GM12878 (cell line): ENCODE data around the gene SLC1A6. TPM values are rescaled to one million over a fixed set of nuclear protein-coding genes. Genes with fewer than 3 reads are reported as not detected.

Source experiments
- ATAC-seq: fragments of 200-7000 bp; cut with Tn5 transposase; 3 replicates; pipeline ENCODE4 v1.9.1; 2020; ENCODE audit warnings: mild to moderate bottlenecking, moderate library complexity
- BruUV-seq: library from RNA; stranded (reverse); fragments of 400-500 nt; replicated peaks from 2 replicates; lab custom pipeline; 2021; lab: Mats Ljungman, UMichigan
- CTCF ChIA-PET: fragments of 300-600 bp; sonication (Branson Sonifier 250); formaldehyde crosslinking; extraction: SDS; loops from one replicate; lab custom pipeline; 2021; ENCODE audit warnings: inconsistent platforms; lab: Yijun Ruan, JAX
- POLR2A ChIA-PET: fragments of 350-600 bp; formaldehyde crosslinking; extraction: SDS; loops from one replicate; lab custom pipeline; 2021; ENCODE audit warnings: inconsistent platforms; lab: Charles Lee
- RAD21 ChIA-PET: fragments of 300-600 bp; sonication (Branson Sonifier 250); formaldehyde crosslinking; loops from one replicate; lab custom pipeline; 2023; ENCODE audit warnings: antibody characterized with exemption; ENCODE audit not compliant: unreplicated experiment; lab: Charles Lee
- SMC1A ChIA-PET: fragments of 300-600 bp; sonication (Branson Sonifier 250); formaldehyde crosslinking; loops from one replicate; lab custom pipeline; 2023; ENCODE audit not compliant: unreplicated experiment, uncharacterized antibody; lab: Charles Lee
- DNase-seq: peaks from one replicate; pipeline ENCODE4 v3.0.0-alpha.2; 2011; ENCODE audit warnings: low read depth, low spot score
- FAIRE-seq: peaks from 3 replicates; lab custom pipeline; 2011; peaks lifted over from hg19 to GRCh38; lab: Jason Lieb, UNC
- H2AFZ ChIP-seq: 2 replicates; pipeline ENCODE4 v1.6.0; 2011; ENCODE audit warnings: low read depth, low read length, control low read depth; ENCODE audit not compliant: control insufficient read depth
- H3K27ac ChIP-seq: 2 replicates; pipeline ENCODE4 v1.5.1; 2011; ENCODE audit warnings: control low read depth; ENCODE audit not compliant: control insufficient read depth, insufficient read depth
- H3K27me3 ChIP-seq, 2 experiments: replicated peaks in 1 of 2; 2 replicates each; pipeline versions ENCODE4 v1.6.0 to v1.6.1; 2011; ENCODE audit warnings: low read length in 1 of 2; ENCODE audit not compliant: control insufficient read depth in 2 of 2, insufficient read depth in 2 of 2
- H3K36me3 ChIP-seq, 2 experiments: 2 replicates each; pipeline ENCODE4 v1.5.1; 2011; ENCODE audit warnings: low read length in 1 of 2; ENCODE audit not compliant: control insufficient read depth in 2 of 2, insufficient read depth in 2 of 2
- H3K4me1 ChIP-seq: 2 replicates; pipeline ENCODE4 v1.6.1; 2011; ENCODE audit warnings: mild to moderate bottlenecking, low read length, moderate library complexity, mixed read lengths; ENCODE audit not compliant: control insufficient read depth, insufficient read depth
- H3K4me2 ChIP-seq: 2 replicates; pipeline ENCODE4 v1.6.0; 2011; ENCODE audit warnings: control low read depth; ENCODE audit not compliant: control insufficient read depth, insufficient read depth
- H3K4me3 ChIP-seq: fragments of 200-600 bp; sonication (generic); 2 replicates; pipeline ENCODE4 v1.5.1; 2016
- H3K79me2 ChIP-seq: 2 replicates; pipeline ENCODE4 v1.6.0; 2011; ENCODE audit warnings: low read length; ENCODE audit not compliant: control insufficient read depth, insufficient read depth
- H3K9ac ChIP-seq: 2 replicates; pipeline ENCODE4 v1.8.0; 2011; ENCODE audit warnings: low read length, control low read depth, mixed read lengths; ENCODE audit not compliant: control insufficient read depth, insufficient read depth
- H3K9me3 ChIP-seq: replicated peaks from 3 replicates; pipeline ENCODE4 v1.5.1; 2011; ENCODE audit warnings: mild to moderate bottlenecking, low read length; ENCODE audit not compliant: control insufficient read depth, insufficient read depth
- H4K20me1 ChIP-seq: 2 replicates; pipeline ENCODE4 v1.6.0; 2011; ENCODE audit not compliant: control insufficient read depth, insufficient read depth
- CEBPZ ChIP-seq: fragments of 150-350 bp; IDR thresholded peaks from 2 replicates; pipeline ENCODE4 v1.6.1; 2016; ENCODE audit warnings: low read depth, low read length
- EED ChIP-seq: sonication (generic); IDR thresholded peaks from 2 replicates; pipeline ENCODE4 v1.6.1; 2016; ENCODE audit warnings: antibody characterized with exemption, low read depth
- HSF1 ChIP-seq: fragments of 150-350 bp; IDR thresholded peaks from 2 replicates; pipeline ENCODE4 v1.6.1; 2014; ENCODE audit warnings: mild to moderate bottlenecking, low read depth, low read length
- LARP7 ChIP-seq: fragments of 450-650 bp; IDR thresholded peaks from 2 replicates; pipeline ENCODE4 v1.6.1; 2017; ENCODE audit warnings: mild to moderate bottlenecking
- MTA2 ChIP-seq: fragments of 450-650 bp; IDR thresholded peaks from 2 replicates; pipeline ENCODE4 v1.6.1; 2016; ENCODE audit warnings: low read depth, mild to moderate bottlenecking, moderate library complexity
- MYC ChIP-seq: IDR thresholded peaks from 2 replicates; pipeline ENCODE4 v1.6.1; 2011; ENCODE audit warnings: mild to moderate bottlenecking, low read length, moderate library complexity, inconsistent platforms; ENCODE audit not compliant: insufficient read depth, insufficient replicate concordance, insufficient read length, severe bottlenecking
- ZNF384 ChIP-seq: IDR thresholded peaks from 2 replicates; pipeline ENCODE4 v1.6.1; 2012; ENCODE audit warnings: low read depth, mild to moderate bottlenecking, low read length, improper control_type of control experiment, borderline replicate concordance
- WGBS: methylation state at CpG from one replicate; pipeline ENCODE4 v1.1.6; 2016; ENCODE audit warnings: low lambda C conversion rate; ENCODE audit not compliant: insufficient replicate concordance, insufficient coverage; ENCODE audit errors: missing lambda C conversion rate; 5-methylcytosine and 5-hydroxymethylcytosine counted together
- in situ Hi-C: fragments of 300-500 bp; cut with MboI; formaldehyde crosslinking; loops from 9 replicates; pipeline ENCODE4 v1.14.3; 2018; ENCODE audit warnings: mixed read lengths
- intact Hi-C: fragments of 100-400 bp; cut with micrococcal nuclease; formaldehyde crosslinking; loops from one replicate; pipeline ENCODE4 v1.14.2; 2022; ENCODE audit not compliant: unreplicated experiment
- polyA plus RNA-seq, 11 experiments: library from polyadenylated mRNA; depleted of rRNA in 4 of 11; unstranded in 6 of 11; stranded (reverse) in 5 of 11; fragments of >200 nt; fragmentation: Nextera tagmentation in 4 of 11; fragmentation: Illumina TruSeq in 1 of 11; extraction: Ambion mirVana in 4 of 11; extraction: Trizol in 1 of 11; gene quantifications; 1 replicate in 1 of 11; 2 replicates in 10 of 11; pipeline versions ENCODE4 v1.2.1 to v1.2.3, GENCODE V29; 2011 to 2016; ENCODE audit warnings: inconsistent platforms in 2 of 11, missing spikeins in 2 of 11, low read depth in 1 of 11
- total RNA-seq, 4 experiments: library from RNA; depleted of rRNA in 3 of 4; stranded (reverse); fragments of >200 nt in 3 of 4; fragmentation: Illumina TruSeq in 1 of 4; extraction: Trizol in 1 of 4; gene quantifications; 2 replicates each; pipeline versions ENCODE4 v1.2.1 to v1.2.3, GENCODE V29; 2013 to 2021
- TF ChIP-seq, protein P1 (sequence below): IDR thresholded peaks from 2 replicates; pipeline ENCODE4 v1.6.1; 2012; ENCODE audit warnings: mild to moderate bottlenecking, low read depth, low read length
- TF ChIP-seq, protein P2 (sequence below): fragments of 450-650 bp; IDR thresholded peaks from 2 replicates; pipeline ENCODE4 v1.6.1; 2017; ENCODE audit warnings: mild to moderate bottlenecking, moderate library complexity

SLC1A6 gene
- total and polyA plus RNA-seq, 10 of the 15 experiments (the other 5 are each of a cell fraction or from before 2014, with no cell fraction given): 0.06 TPM; not detected in 9

GRCh38 chr19:15015946-15016542 lies 36.4 kb upstream of the SLC1A6 start:
- Histone ChIP-seq H4K20me1 (no peaks in the 10 kb centered on the region), H3K4me3 (no peak overlapping the region), H3K27me3 (no peaks in the 10 kb centered on the region), H3K4me2 (no peak overlapping the region), H3K36me3 (no peaks in the 10 kb centered on the region), H3K27ac (no peak overlapping the region), H3K79me2 (no peaks in the 10 kb centered on the region), H2AFZ (no peak overlapping the region), H3K4me1 (no peaks in the 10 kb centered on the region), H3K9me3 (no peaks in the 10 kb centered on the region), H3K9ac (no peak overlapping the region)
- WGBS: 13% methylated on average over 13 of the region's 18 CpGs
- DNase-seq: no peak
- ChIA-PET RAD21 (no interaction called here), CTCF (no interaction called here), POLR2A (no interaction called here), SMC1A (no interaction called here)
- in situ Hi-C loops: no loop called here
- no peak for ATAC-seq
- intact Hi-C loops: no loop called here
- TF ChIP-seq EED (no peak), MTA2 (no peak), HSF1 (no peak), MYC (no peak), ZNF384 (peak; percentile 70; the same call in 1 of the 2 replicates), CEBPZ (no peak), LARP7 (no peak)
- TF ChIP-seq, protein P1, sequence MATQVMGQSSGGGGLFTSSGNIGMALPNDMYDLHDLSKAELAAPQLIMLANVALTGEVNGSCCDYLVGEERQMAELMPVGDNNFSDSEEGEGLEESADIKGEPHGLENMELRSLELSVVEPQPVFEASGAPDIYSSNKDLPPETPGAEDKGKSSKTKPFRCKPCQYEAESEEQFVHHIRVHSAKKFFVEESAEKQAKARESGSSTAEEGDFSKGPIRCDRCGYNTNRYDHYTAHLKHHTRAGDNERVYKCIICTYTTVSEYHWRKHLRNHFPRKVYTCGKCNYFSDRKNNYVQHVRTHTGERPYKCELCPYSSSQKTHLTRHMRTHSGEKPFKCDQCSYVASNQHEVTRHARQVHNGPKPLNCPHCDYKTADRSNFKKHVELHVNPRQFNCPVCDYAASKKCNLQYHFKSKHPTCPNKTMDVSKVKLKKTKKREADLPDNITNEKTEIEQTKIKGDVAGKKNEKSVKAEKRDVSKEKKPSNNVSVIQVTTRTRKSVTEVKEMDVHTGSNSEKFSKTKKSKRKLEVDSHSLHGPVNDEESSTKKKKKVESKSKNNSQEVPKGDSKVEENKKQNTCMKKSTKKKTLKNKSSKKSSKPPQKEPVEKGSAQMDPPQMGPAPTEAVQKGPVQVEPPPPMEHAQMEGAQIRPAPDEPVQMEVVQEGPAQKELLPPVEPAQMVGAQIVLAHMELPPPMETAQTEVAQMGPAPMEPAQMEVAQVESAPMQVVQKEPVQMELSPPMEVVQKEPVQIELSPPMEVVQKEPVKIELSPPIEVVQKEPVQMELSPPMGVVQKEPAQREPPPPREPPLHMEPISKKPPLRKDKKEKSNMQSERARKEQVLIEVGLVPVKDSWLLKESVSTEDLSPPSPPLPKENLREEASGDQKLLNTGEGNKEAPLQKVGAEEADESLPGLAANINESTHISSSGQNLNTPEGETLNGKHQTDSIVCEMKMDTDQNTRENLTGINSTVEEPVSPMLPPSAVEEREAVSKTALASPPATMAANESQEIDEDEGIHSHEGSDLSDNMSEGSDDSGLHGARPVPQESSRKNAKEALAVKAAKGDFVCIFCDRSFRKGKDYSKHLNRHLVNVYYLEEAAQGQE: peak; percentile 87
- TF ChIP-seq, protein P2, sequence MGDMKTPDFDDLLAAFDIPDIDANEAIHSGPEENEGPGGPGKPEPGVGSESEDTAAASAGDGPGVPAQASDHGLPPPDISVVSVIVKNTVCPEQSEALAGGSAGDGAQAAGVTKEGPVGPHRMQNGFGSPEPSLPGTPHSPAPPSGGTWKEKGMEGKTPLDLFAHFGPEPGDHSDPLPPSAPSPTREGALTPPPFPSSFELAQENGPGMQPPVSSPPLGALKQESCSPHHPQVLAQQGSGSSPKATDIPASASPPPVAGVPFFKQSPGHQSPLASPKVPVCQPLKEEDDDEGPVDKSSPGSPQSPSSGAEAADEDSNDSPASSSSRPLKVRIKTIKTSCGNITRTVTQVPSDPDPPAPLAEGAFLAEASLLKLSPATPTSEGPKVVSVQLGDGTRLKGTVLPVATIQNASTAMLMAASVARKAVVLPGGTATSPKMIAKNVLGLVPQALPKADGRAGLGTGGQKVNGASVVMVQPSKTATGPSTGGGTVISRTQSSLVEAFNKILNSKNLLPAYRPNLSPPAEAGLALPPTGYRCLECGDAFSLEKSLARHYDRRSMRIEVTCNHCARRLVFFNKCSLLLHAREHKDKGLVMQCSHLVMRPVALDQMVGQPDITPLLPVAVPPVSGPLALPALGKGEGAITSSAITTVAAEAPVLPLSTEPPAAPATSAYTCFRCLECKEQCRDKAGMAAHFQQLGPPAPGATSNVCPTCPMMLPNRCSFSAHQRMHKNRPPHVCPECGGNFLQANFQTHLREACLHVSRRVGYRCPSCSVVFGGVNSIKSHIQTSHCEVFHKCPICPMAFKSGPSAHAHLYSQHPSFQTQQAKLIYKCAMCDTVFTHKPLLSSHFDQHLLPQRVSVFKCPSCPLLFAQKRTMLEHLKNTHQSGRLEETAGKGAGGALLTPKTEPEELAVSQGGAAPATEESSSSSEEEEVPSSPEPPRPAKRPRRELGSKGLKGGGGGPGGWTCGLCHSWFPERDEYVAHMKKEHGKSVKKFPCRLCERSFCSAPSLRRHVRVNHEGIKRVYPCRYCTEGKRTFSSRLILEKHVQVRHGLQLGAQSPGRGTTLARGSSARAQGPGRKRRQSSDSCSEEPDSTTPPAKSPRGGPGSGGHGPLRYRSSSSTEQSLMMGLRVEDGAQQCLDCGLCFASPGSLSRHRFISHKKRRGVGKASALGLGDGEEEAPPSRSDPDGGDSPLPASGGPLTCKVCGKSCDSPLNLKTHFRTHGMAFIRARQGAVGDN: no peak
- no peak for FAIRE-seq
- no TSS peak for BruUV-seq
